Smooth muscle cell (in vitro differentiated cells): Measurements from ENCODE around the gene SH3TC1. TPM values are rescaled to one million over a fixed set of nuclear protein-coding genes. Genes with fewer than 3 reads are reported as not detected.

Source experiments
- DNase-seq: peaks from one replicate; lab custom pipeline; 2025; ENCODE audit not compliant: unreplicated experiment; lab: John Stamatoyannopoulos, UW
- H2AFZ ChIP-seq: fragments of 200-600 bp; sonication (generic); 2 replicates; pipeline ENCODE4 v1.6.0; 2016; ENCODE audit warnings: antibody characterized with exemption, low read depth, mild to moderate bottlenecking
- H3F3A ChIP-seq: fragments of 200-600 bp; sonication (generic); 2 replicates; pipeline ENCODE4 v1.6.0; 2017; ENCODE audit warnings: antibody characterized with exemption, low read depth
- H3K27ac ChIP-seq: fragments of 200-600 bp; sonication (generic); 2 replicates; pipeline ENCODE4 v1.5.1; 2016; ENCODE audit warnings: low read depth, mild to moderate bottlenecking
- H3K27me3 ChIP-seq: fragments of 200-600 bp; sonication (generic); 2 replicates; pipeline ENCODE4 v1.6.1; 2016; ENCODE audit warnings: low read depth, mild to moderate bottlenecking
- H3K36me3 ChIP-seq: fragments of 200-600 bp; sonication (generic); 2 replicates; pipeline ENCODE4 v1.5.1; 2016; ENCODE audit warnings: low read depth
- H3K4me1 ChIP-seq: fragments of 200-600 bp; sonication (generic); 2 replicates; pipeline ENCODE4 v1.5.1; 2016; ENCODE audit warnings: low read depth
- H3K4me2 ChIP-seq: fragments of 200-600 bp; sonication (generic); 2 replicates; pipeline ENCODE4 v1.6.0; 2016; ENCODE audit warnings: mild to moderate bottlenecking
- H3K4me3 ChIP-seq: fragments of 200-600 bp; sonication (generic); 2 replicates; pipeline ENCODE4 v1.5.1; 2016; ENCODE audit warnings: mild to moderate bottlenecking
- H3K79me2 ChIP-seq: fragments of 200-600 bp; sonication (generic); 2 replicates; pipeline ENCODE4 v1.6.0; 2016; ENCODE audit warnings: low read depth, mild to moderate bottlenecking
- H3K9ac ChIP-seq: fragments of 200-600 bp; sonication (generic); 2 replicates; pipeline ENCODE4 v1.6.0; 2016; ENCODE audit warnings: low read depth
- H3K9me3 ChIP-seq: fragments of 200-600 bp; sonication (generic); replicated peaks from 2 replicates; pipeline ENCODE4 v1.5.1; 2016; ENCODE audit warnings: low read depth
- H4K20me1 ChIP-seq: fragments of 200-600 bp; sonication (generic); 2 replicates; pipeline ENCODE4 v1.6.0; 2016; ENCODE audit warnings: low read depth
- WGBS: methylation state at CpG from one replicate; pipeline ENCODE4 v1.1.7; 2016; ENCODE audit warnings: low lambda C conversion rate; 5-methylcytosine and 5-hydroxymethylcytosine counted together
- polyA plus RNA-seq: library from polyadenylated mRNA; unstranded; fragments of >200 nt; fragmentation: Nextera tagmentation; extraction: Ambion mirVana; gene quantifications from 2 replicates; pipeline ENCODE4 v1.2.1, GENCODE V29; 2016
- total RNA-seq: library from RNA; depleted of rRNA; stranded (reverse); fragments of >200 nt; gene quantifications from 2 replicates; pipeline ENCODE4 v1.2.3, GENCODE V29; 2014
- TF ChIP-seq, protein P1 (sequence below): fragments of 200-600 bp; sonication (generic); IDR thresholded peaks from 2 replicates; pipeline ENCODE4 v1.5.1; 2017; ENCODE audit warnings: borderline replicate concordance, mild to moderate bottlenecking, antibody characterized with exemption; ENCODE audit not compliant: insufficient read depth, poor library complexity, severe bottlenecking

Gene SH3TC1
- total and polyA plus RNA-seq, 2 experiments from 2014 or later: 7.8 to 17.7 TPM

- no peaks in the 10 kb centered on the region for H3K27me3 ChIP-seq
- H3K4me1 ChIP-seq: no peaks in the 10 kb centered on the region
- H3K27ac ChIP-seq: no peak overlapping the region
- no peaks in the 10 kb centered on the region for H3K79me2 ChIP-seq
- WGBS: 87% methylated on average over 19 of the region's 19 CpGs
- no peak overlapping the region for H3K4me3 ChIP-seq
- H3K9me3 ChIP-seq: no peaks in the 10 kb centered on the region
- no peak overlapping the region for H3K9ac ChIP-seq
- DNase-seq: no peak
- no peaks in the 10 kb centered on the region for H4K20me1 ChIP-seq
- TF ChIP-seq, protein P1, sequence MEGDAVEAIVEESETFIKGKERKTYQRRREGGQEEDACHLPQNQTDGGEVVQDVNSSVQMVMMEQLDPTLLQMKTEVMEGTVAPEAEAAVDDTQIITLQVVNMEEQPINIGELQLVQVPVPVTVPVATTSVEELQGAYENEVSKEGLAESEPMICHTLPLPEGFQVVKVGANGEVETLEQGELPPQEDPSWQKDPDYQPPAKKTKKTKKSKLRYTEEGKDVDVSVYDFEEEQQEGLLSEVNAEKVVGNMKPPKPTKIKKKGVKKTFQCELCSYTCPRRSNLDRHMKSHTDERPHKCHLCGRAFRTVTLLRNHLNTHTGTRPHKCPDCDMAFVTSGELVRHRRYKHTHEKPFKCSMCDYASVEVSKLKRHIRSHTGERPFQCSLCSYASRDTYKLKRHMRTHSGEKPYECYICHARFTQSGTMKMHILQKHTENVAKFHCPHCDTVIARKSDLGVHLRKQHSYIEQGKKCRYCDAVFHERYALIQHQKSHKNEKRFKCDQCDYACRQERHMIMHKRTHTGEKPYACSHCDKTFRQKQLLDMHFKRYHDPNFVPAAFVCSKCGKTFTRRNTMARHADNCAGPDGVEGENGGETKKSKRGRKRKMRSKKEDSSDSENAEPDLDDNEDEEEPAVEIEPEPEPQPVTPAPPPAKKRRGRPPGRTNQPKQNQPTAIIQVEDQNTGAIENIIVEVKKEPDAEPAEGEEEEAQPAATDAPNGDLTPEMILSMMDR: no peak
- H3K36me3 ChIP-seq: no peaks in the 10 kb centered on the region
- H3K4me2 ChIP-seq: no peak overlapping the region
- no peaks in the 10 kb centered on the region for H3F3A ChIP-seq
- H2AFZ ChIP-seq: no peak overlapping the region
These were observed 35.5 kb upstream of the SH3TC1 start for GRCh38 chr4:8163436-8164193.

- Histone ChIP-seq H3K4me1 (no peaks in the 10 kb centered on the region), H4K20me1 (no peaks in the 10 kb centered on the region), H3K79me2 (no peaks in the 10 kb centered on the region), H3K9me3 (no peaks in the 10 kb centered on the region), H3K9ac (no peak overlapping the region), H3F3A (no peaks in the 10 kb centered on the region), H3K4me2 (no peak overlapping the region), H3K36me3 (no peaks in the 10 kb centered on the region), H3K27me3 (no peaks in the 10 kb centered on the region), H3K27ac (no peak overlapping the region), H3K4me3 (no peak overlapping the region), H2AFZ (no peak overlapping the region)
- 82% methylated on average over 9 of the region's 9 CpGs for WGBS
- no peak for DNase-seq
- TF ChIP-seq, protein P1: no peak
These were observed 34.9 kb upstream of the SH3TC1 start for GRCh38 chr4:8164194-8164565.

DNA sequence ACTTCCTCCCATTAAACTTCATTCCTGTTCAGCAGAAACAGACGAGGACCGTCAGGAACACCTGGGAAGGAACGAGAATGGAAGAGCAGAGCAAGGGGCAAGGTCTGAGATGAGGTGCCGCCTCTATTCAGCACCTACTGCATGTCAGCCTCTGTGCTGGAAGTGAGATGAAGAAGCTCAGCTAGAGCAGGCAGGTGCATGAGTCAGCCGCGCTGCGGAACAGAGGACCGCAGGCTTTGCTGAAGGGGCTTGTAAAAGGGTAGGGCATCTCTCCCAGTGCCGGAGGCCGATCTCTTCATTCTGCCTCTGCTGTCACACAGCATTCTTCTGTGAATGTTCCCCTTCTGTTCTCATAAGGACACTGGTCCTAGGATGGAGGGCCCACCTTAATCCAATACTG lies 34.4 kb upstream of the SH3TC1 start:
- Histone ChIP-seq H3K9me3 (no peaks in the 10 kb centered on the region), H3F3A (no peaks in the 10 kb centered on the region), H3K4me1 (no peaks in the 10 kb centered on the region), H4K20me1 (no peaks in the 10 kb centered on the region), H3K36me3 (no peaks in the 10 kb centered on the region), H2AFZ (no peak overlapping the region), H3K79me2 (no peaks in the 10 kb centered on the region), H3K4me2 (no peak overlapping the region), H3K9ac (no peak overlapping the region), H3K27ac (no peak overlapping the region), H3K4me3 (no peak overlapping the region), H3K27me3 (no peaks in the 10 kb centered on the region)
- DNase-seq: no peak
- TF ChIP-seq, protein P1: no peak
- WGBS: 91% methylated on average over 10 of the region's 10 CpGs

- H3K36me3 ChIP-seq: no peaks in the 10 kb centered on the region
- no peaks in the 10 kb centered on the region for H3K9me3 ChIP-seq
- no peak overlapping the region for H3K4me3 ChIP-seq
- no peaks in the 10 kb centered on the region for H4K20me1 ChIP-seq
- no peaks in the 10 kb centered on the region for H3K79me2 ChIP-seq
- no peak overlapping the region for H3K9ac ChIP-seq
- H3K27me3 ChIP-seq: no peaks in the 10 kb centered on the region
- DNase-seq: no peak
- no peaks in the 10 kb centered on the region for H3F3A ChIP-seq
- WGBS: 26% methylated on average over 6 of the region's 6 CpGs
- no peaks in the 10 kb centered on the region for H3K4me1 ChIP-seq
- H2AFZ ChIP-seq: no peak overlapping the region
- no peak overlapping the region for H3K27ac ChIP-seq
- H3K4me2 ChIP-seq: no peak overlapping the region
- TF ChIP-seq, protein P1: no peak
These were observed 33.7 kb upstream of the SH3TC1 start for GRCh38 chr4:8165374-8165896.
